Forelimb muscle (tissue), 1 donor: ENCODE measurements around the gene PXN. TPM values are rescaled to one million over a fixed set of nuclear protein-coding genes. Genes with fewer than 3 reads are reported as not detected.
"Not testable (repeated sequence)": the region's sequence is repeated elsewhere in the genome, so short reads cannot be mapped to it uniquely, and the experiment has no call there.

Experiments
- DNase-seq: peaks from one replicate; pipeline ENCODE4 v3.0.0-alpha.2; 2013; ENCODE audit warnings: low read depth
- polyA plus RNA-seq: library from polyadenylated mRNA; unstranded; fragments of 120-200 nt; gene quantifications from one replicate; pipeline ENCODE4 v1.2.1, GENCODE V29; 2013; ENCODE audit not compliant: insufficient read length

PXN gene
- polyA plus RNA-seq, 1 donor: 169 TPM

- DNase-seq: no peak
These were observed 55.7 kb downstream of the PXN start for GRCh38 chr12:120209851-120210250.

- no peak for DNase-seq
These were observed 58.3 kb downstream of the PXN start for GRCh38 chr12:120207227-120207626.

- DNase-seq: not testable (repeated sequence)
These were observed 58.7 kb downstream of the PXN start for GRCh38 chr12:120206781-120207180.

GRCh38 chr12:120206228-120206627, 59.3 kb downstream of the PXN start:
- DNase-seq: no peak

- DNase-seq: no peak
These were observed 61.4 kb downstream of the PXN start for GRCh38 chr12:120204171-120204570.

- no peak for DNase-seq
These were observed 65.1 kb downstream of the PXN start for GRCh38 chr12:120200364-120200800.

GRCh38 chr12:120199595-120200306, 65.8 kb downstream of the PXN start:
- peak; percentile 28 for DNase-seq

- DNase-seq: no peak
These were observed 66.5 kb downstream of the PXN start for GRCh38 chr12:120199025-120199424.

- DNase-seq: no peak
These were observed 68.0 kb downstream of the PXN start for GRCh38 chr12:120197542-120197887.

GRCh38 chr12:120196817-120197541, 68.6 kb downstream of the PXN start:
- DNase-seq: not testable (repeated sequence)

- DNase-seq: no peak
These were observed 69.2 kb downstream of the PXN start for GRCh38 chr12:120196363-120196762.

GRCh38 chr12:120194534-120195395, 70.8 kb downstream of the PXN start, which contains the start of gene GCN1:
Gene GCN1 (minus strand): TSS chr12:120194715. CDS start chr12:120194697, 18 bp downstream.
- DNase-seq: peak; percentile 32

GRCh38 chr12:120194226-120194533, 71.3 kb downstream of the PXN start:
- DNase-seq: no peak

- not testable (repeated sequence) for DNase-seq
These were observed 72.2 kb downstream of the PXN start for GRCh38 chr12:120193286-120193685.

- DNase-seq: no peak
These were observed 74.5 kb downstream of the PXN start for GRCh38 chr12:120190985-120191480.

GRCh38 chr12:120190386-120190785, 75.1 kb downstream of the PXN start:
- DNase-seq: no peak

GRCh38 chr12:120186654-120187053, 78.9 kb downstream of the PXN start:
- DNase-seq: no peak

- DNase-seq: no peak
These were observed 82.3 kb downstream of the PXN start for GRCh38 chr12:120183211-120183631.

- DNase-seq: no peak
These were observed 83.4 kb downstream of the PXN start for GRCh38 chr12:120181991-120182631.

- no peak for DNase-seq
These were observed 84.6 kb downstream of the PXN start for GRCh38 chr12:120180975-120181374.

GRCh38 chr12:120175537-120175936, 90.0 kb downstream of the PXN start:
- no peak for DNase-seq

GRCh38 chr12:120175062-120175461, 90.5 kb downstream of the PXN start:
- DNase-seq: no peak
